ENCODE measurements around the gene MCOLN1. TPM values are rescaled to one million over a fixed set of nuclear protein-coding genes. Genes with fewer than 3 reads are reported as not detected.

Gene MCOLN1
- total and polyA plus RNA-seq, 2 donors (not counting 3 experiments of a cell fraction or from before 2014, with no cell fraction given), result 23.0 to 60.9 TPM

GRCh38 chr19:7565332-7565731 is 42.9 kb downstream of the MCOLN1 start:
- H3K9ac ChIP-seq (replicated peaks; ENCODE audit: extremely low read depth, insufficient read depth, low read length), result no peak overlapping the region
- ChIA-PET POLR2A (no interaction called here), CTCF (interaction anchor here (4.7 to 6.9 kb wide), 2 partner anchors 116 to 235 kb away, joined by 137 to 201 read pairs; partner anchors contain the start of gene TRAPPC5)

More at GRCh38 chr19:7565332-7565731, 42.9 kb downstream of the MCOLN1 start:
- DNase-seq (ENCODE audit: low read depth, low spot score), result no peak
- Histone ChIP-seq H4K20me1 (replicated peaks; ENCODE audit: control insufficient read depth, extremely low read depth, insufficient read depth, low read length) (no peaks in the 10 kb centered on the region), H3K36me3 (ENCODE audit: control insufficient read depth in 2 of 2, extremely low read depth in 1 of 2, insufficient read depth in 2 of 2, low read length in 2 of 2) (peaks cover 0 to 10% of the 10 kb centered on the region in 2 experiments), H2AFZ (ENCODE audit: low read depth, low read length) (no peak overlapping the region), H3K9me1 (replicated peaks; ENCODE audit: control insufficient read depth, extremely low read depth, insufficient read depth, low read length) (no peaks in the 10 kb centered on the region), H3K27ac (ENCODE audit: insufficient read depth, low read depth, low read length) (no peak overlapping the region), H3K27me3 (ENCODE audit: control insufficient read depth in 2 of 2, insufficient read depth in 2 of 2, low read length in 2 of 2) (no peaks in the 10 kb centered on the region), H3K4me1 (ENCODE audit: control insufficient read depth, extremely low read depth, insufficient read depth, low read length) (no peaks in the 10 kb centered on the region), H3K4me2 (ENCODE audit: insufficient read depth, low read length) (no peak overlapping the region), H3K9me3 (replicated peaks; ENCODE audit: control insufficient read depth, insufficient read depth, low read length) (no peaks in the 10 kb centered on the region), H3K79me2 (ENCODE audit: control insufficient read depth, insufficient read depth, low read length) (no peaks in the 10 kb centered on the region), H3K4me3 (replicated peaks in 1 of 3; ENCODE audit: insufficient read depth in 1 of 3, low read depth in 1 of 3, low read length in 3 of 3) (no peak overlapping the region)
- intact Hi-C loops (cut with micrococcal nuclease), result loop anchor here (5.0 to 10.0 kb wide), 2 partner anchors 267 to 461 kb away; partner anchors contain the start of gene EVI5L
- no TSS peak for BruUV-seq (replicated peaks)
- no peak for TF ChIP-seq MYC (IDR thresholded peaks at IDR 0.05; ENCODE audit: low read depth, low read length)
- TF ChIP-seq JUN (IDR thresholded peaks at IDR 0.05; ENCODE audit: borderline replicate concordance, insufficient read depth, insufficient read length, low read depth), result no peak
- TF ChIP-seq MAX (IDR thresholded peaks at IDR 0.05; ENCODE audit: insufficient read depth, insufficient read length), result no peak
- TF ChIP-seq POLR2A (IDR thresholded peaks at IDR 0.05; ENCODE audit: low read depth, low read length), result no peak
- TF ChIP-seq, protein P1, sequence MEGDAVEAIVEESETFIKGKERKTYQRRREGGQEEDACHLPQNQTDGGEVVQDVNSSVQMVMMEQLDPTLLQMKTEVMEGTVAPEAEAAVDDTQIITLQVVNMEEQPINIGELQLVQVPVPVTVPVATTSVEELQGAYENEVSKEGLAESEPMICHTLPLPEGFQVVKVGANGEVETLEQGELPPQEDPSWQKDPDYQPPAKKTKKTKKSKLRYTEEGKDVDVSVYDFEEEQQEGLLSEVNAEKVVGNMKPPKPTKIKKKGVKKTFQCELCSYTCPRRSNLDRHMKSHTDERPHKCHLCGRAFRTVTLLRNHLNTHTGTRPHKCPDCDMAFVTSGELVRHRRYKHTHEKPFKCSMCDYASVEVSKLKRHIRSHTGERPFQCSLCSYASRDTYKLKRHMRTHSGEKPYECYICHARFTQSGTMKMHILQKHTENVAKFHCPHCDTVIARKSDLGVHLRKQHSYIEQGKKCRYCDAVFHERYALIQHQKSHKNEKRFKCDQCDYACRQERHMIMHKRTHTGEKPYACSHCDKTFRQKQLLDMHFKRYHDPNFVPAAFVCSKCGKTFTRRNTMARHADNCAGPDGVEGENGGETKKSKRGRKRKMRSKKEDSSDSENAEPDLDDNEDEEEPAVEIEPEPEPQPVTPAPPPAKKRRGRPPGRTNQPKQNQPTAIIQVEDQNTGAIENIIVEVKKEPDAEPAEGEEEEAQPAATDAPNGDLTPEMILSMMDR (IDR thresholded peaks at IDR 0.05; ENCODE audit: extremely low read depth in 1 of 2, insufficient read depth in 1 of 2, low read depth in 1 of 2, low read length in 2 of 2), result no peak
- no peak for TF ChIP-seq POLR2AphosphoS5 (IDR thresholded peaks at IDR 0.05; ENCODE audit: insufficient read depth, low read depth, low read length)
- TF ChIP-seq GATA2 (IDR thresholded peaks at IDR 0.05; ENCODE audit: insufficient read depth, insufficient read length, low read depth, low read length), result no peak
- no peak for TF ChIP-seq EZH2 (IDR thresholded peaks at IDR 0.05; ENCODE audit: borderline replicate concordance, low read depth, low read length, severe bottlenecking)
- no peak for TF ChIP-seq FOS (IDR thresholded peaks at IDR 0.05; ENCODE audit: borderline replicate concordance, insufficient read depth, low read length)
- FAIRE-seq, result no peak
- dilution Hi-C loops (cut with MboI; ENCODE audit: extremely low pct_ligation_motif_present, low sequenced_read_pairs), result no loop called here
